Choroid plexus epithelial cell (primary cell): Measurements from ENCODE around the gene LRRC59.
A peak's percentile ranks its signal among the peaks of the same experiment; 100 is the strongest.
"Not testable (repeated sequence)": the region's sequence is repeated elsewhere in the genome, so short reads cannot be mapped to it uniquely, and the experiment has no call there.

Source experiments
- DNase-seq: peaks from one replicate; pipeline ENCODE4 v3.0.0-alpha.2; 2010; ENCODE audit warnings: low read depth
- H3K4me3 ChIP-seq: 2 replicates; pipeline ENCODE4 v1.5.1; 2011; ENCODE audit warnings: low read depth, mild to moderate bottlenecking, control low read depth, low read length, moderate library complexity
- CTCF ChIP-seq: conservative IDR thresholded peaks from 2 replicates; pipeline ENCODE4 v1.5.1; 2011; ENCODE audit warnings: low read depth, mild to moderate bottlenecking, control low read depth, inconsistent platforms, low read length, moderate library complexity

Gene LRRC59

GRCh38 chr17:50424246-50424995, 27.1 kb upstream of the LRRC59 start:
- no peak for DNase-seq
- no peak for TF ChIP-seq CTCF
- no peak overlapping the region for H3K4me3 ChIP-seq

- TF ChIP-seq CTCF, result no peak
- H3K4me3 ChIP-seq, result no peak overlapping the region
- DNase-seq, result peak; percentile 62
These were observed 26.3 kb upstream of the LRRC59 start for GRCh38 chr17:50423553-50424159.

- DNase-seq, result no peak
- TF ChIP-seq CTCF, result no peak
- no peak overlapping the region for H3K4me3 ChIP-seq
These were observed 25.4 kb upstream of the LRRC59 start for GRCh38 chr17:50422738-50423137.

- no peak for TF ChIP-seq CTCF
- DNase-seq, result peak; percentile 60
- H3K4me3 ChIP-seq, result peak overlapping the region; percentile 36
These were observed 24.2 kb upstream of the LRRC59 start for GRCh38 chr17:50421308-50422051.

- peak; percentile 22 for DNase-seq
- TF ChIP-seq CTCF, result no peak
- H3K4me3 ChIP-seq, result no peak overlapping the region
These were observed 23.2 kb upstream of the LRRC59 start for GRCh38 chr17:50420419-50421112.

GRCh38 chr17:50419577-50419976, 22.3 kb upstream of the LRRC59 start:
- not testable (repeated sequence) for DNase-seq, H3K4me3 ChIP-seq

- no peak overlapping the region for H3K4me3 ChIP-seq
- TF ChIP-seq CTCF, result no peak
- DNase-seq, result peak; percentile 46
These were observed 17.5 kb upstream of the LRRC59 start for GRCh38 chr17:50414808-50415207.
